NB4 (cell line): ENCODE measurements around the gene ZNF691.
"Not testable (repeated sequence)": the region's sequence is repeated elsewhere in the genome, so short reads cannot be mapped to it uniquely, and the experiment has no call there.

Experiments used
- DNase-seq: peaks from one replicate; pipeline ENCODE4 v3.0.0; 2010; ENCODE audit warnings: low read depth
- H3K4me3 ChIP-seq: one replicate; pipeline ENCODE4 v1.5.1; 2011; ENCODE audit warnings: mild to moderate bottlenecking, low read depth, low read length, moderate library complexity
- MYC ChIP-seq: IDR thresholded peaks from 2 replicates; pipeline ENCODE4 v1.6.1; 2011; ENCODE audit warnings: low read depth, low read length
- POLR2A ChIP-seq: IDR thresholded peaks from 2 replicates; pipeline ENCODE4 v1.6.1; 2011; ENCODE audit warnings: mild to moderate bottlenecking; ENCODE audit not compliant: insufficient read length; ENCODE audit errors: extremely low read depth
- TF ChIP-seq, protein P1 (sequence below): IDR thresholded peaks from 2 replicates; pipeline ENCODE4 v1.6.1; 2011; ENCODE audit warnings: low read depth, low read length
- TF ChIP-seq, protein P2 (sequence below): IDR thresholded peaks from one replicate; pipeline ENCODE4 v1.5.1; 2012; ENCODE audit warnings: low read depth, low read length

The ZNF691 gene

GRCh38 chr1:42887366-42887765, 41.0 kb downstream of the ZNF691 start:
- no peak overlapping the region for H3K4me3 ChIP-seq
- DNase-seq = no peak
- TF ChIP-seq, protein P1, sequence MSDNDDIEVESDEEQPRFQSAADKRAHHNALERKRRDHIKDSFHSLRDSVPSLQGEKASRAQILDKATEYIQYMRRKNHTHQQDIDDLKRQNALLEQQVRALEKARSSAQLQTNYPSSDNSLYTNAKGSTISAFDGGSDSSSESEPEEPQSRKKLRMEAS = no peak
- TF ChIP-seq, protein P2, sequence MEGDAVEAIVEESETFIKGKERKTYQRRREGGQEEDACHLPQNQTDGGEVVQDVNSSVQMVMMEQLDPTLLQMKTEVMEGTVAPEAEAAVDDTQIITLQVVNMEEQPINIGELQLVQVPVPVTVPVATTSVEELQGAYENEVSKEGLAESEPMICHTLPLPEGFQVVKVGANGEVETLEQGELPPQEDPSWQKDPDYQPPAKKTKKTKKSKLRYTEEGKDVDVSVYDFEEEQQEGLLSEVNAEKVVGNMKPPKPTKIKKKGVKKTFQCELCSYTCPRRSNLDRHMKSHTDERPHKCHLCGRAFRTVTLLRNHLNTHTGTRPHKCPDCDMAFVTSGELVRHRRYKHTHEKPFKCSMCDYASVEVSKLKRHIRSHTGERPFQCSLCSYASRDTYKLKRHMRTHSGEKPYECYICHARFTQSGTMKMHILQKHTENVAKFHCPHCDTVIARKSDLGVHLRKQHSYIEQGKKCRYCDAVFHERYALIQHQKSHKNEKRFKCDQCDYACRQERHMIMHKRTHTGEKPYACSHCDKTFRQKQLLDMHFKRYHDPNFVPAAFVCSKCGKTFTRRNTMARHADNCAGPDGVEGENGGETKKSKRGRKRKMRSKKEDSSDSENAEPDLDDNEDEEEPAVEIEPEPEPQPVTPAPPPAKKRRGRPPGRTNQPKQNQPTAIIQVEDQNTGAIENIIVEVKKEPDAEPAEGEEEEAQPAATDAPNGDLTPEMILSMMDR = no peak
- TF ChIP-seq MYC = no peak
- TF ChIP-seq POLR2A = no peak

- TF ChIP-seq, protein P1 = no peak
- TF ChIP-seq MYC = no peak
- TF ChIP-seq, protein P2 = no peak
- no peak for TF ChIP-seq POLR2A
- DNase-seq = peak; percentile 28
- H3K4me3 ChIP-seq = no peak overlapping the region
Measured at GRCh38 chr1:42888013-42888633, 41.7 kb downstream of the ZNF691 start.

- no peak overlapping the region for H3K4me3 ChIP-seq
- DNase-seq = no peak
- TF ChIP-seq, protein P2 = no peak
- TF ChIP-seq, protein P1 = no peak
Measured at GRCh38 chr1:42889264-42889663, 42.9 kb downstream of the ZNF691 start.

- TF ChIP-seq MYC = no peak
- TF ChIP-seq, protein P2 = no peak
- H3K4me3 ChIP-seq = no peak overlapping the region
- no peak for DNase-seq
Measured at GRCh38 chr1:42891465-42892138, 45.2 kb downstream of the ZNF691 start.

DNA sequence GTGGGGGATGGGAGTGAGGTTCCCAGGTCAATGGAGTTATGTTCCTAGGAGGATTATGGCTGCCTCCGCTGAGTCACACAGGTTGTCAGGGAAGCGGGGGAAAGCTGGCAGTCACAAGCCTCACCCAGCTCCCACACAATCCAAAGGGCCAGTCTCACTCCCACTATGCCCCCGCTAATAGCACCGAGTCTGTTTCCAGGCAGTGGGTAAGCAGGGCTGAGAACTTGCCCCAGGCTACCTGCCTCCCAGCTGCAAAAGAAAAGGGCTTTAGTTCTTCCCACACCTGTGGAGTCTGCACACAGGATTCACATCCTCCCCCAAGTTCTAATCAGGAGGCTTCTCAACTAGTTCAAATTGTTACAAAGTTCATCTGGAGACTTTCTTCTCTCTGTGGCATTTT, 53.5 kb downstream of the ZNF691 start:
- H3K4me3 ChIP-seq, DNase-seq: not testable (repeated sequence)
